HG02588 (cell line): ENCODE measurements around the gene ITGA3.

Experiments used
- ATAC-seq: cut with Tn5 transposase; IDR thresholded peaks from one replicate; pipeline ENCODE4 v1.9.1; 2021; ENCODE audit warnings: mild to moderate bottlenecking, moderate library complexity; ENCODE audit not compliant: unreplicated experiment

Gene ITGA3

DNA sequence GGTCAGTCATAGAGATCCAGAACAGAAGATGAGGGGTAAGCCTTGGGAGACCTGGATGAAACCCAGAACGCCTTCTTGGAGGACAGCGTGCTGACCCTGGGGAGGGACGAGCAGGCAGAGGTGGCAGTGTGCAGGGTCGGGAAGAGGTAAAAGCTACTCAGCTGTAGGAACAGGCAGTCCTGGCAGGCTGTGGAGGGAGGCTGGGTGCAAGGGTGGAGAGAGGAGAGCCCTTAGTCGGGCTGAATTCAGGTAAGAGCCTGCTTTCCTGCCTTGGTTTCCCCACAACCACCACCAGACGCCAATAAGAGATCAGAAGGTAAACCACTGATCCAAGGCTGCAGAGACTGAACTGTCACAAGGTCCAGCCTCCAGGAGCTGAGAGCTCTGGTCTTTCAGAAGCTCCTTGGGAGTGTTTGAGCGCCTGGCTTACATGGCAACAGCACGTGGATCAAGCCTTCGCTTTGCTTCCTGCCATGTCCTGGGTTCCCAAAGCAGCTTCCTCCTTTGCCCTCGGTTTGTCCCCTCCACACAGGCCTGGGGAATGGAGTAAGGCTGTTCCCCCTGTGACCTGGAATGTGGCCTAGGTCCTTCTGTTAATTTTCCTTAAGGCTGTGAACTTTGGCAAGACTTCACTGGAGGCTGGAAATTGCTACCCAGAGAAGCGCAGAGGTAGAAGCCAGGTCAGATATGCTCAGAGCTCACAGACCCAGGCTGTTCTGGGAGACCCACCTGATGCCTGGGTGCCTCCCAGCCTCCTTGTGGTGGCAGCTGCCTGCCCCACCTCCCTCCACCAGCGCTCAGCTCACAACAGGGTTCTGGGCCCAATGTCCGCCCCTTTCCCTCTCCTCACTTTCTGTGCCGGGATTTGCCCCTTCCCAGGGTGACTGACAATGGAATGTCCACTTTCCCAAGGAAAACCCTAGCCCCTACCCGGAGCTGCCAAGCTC, 35.3 kb downstream of the ITGA3 start:
- ATAC-seq, result no peak

DNA sequence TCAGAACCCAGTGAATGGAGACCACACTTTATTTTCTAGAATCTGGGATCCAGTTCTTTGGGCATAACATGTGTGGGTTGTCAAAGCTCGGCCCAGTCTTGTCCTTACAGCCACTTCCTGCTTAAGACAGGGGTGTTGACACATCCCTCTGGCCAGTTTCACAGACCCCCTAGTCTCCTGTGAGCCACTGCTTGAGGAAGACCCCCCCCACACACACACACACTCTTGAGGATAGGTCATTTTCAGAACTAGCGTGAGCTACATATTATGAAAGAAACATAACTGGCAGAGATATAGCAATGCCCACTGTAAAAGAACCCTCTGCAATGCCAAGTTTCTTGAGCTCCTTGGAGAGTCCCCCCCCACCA, 36.0 kb downstream of the ITGA3 start:
- ATAC-seq, result no peak

- no peak for ATAC-seq
These were observed 37.3 kb downstream of the ITGA3 start for GRCh38 chr17:50093246-50093645.

- no peak for ATAC-seq
These were observed 37.9 kb downstream of the ITGA3 start for GRCh38 chr17:50093807-50094206.

GRCh38 chr17:50094243-50094752, 38.4 kb downstream of the ITGA3 start:
- ATAC-seq, result no peak

- peak; percentile 92 for ATAC-seq
These were observed 39.1 kb downstream of the ITGA3 start, which contains the start of gene PDK2 for GRCh38 chr17:50094753-50095619. PDK2 (plus strand) TSS chr17:50095351; CDS start chr17:50095436, 85 bp downstream.

DNA sequence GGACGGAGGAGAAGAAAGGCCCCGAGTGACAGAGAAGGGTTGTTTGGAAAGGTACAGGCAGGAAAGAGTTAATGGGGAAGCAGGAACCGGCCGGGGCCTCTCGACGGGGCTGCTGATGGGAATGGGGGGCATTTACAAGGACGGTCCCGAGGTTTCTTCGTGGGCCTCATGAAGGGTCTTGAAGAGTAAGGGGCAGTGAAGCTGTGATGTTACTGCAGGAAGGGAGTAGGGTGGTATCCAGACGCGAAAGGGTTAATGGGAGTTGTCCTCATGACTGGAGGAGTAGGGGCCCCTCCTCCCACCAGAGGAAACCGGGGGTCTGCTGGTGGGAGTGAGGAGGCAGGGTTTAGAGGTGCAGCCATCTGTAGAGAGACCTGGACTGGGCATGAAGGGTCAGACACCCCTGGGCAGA, 39.7 kb downstream of the ITGA3 start:
- no peak for ATAC-seq

GRCh38 chr17:50096092-50096491, 40.2 kb downstream of the ITGA3 start:
- no peak for ATAC-seq

DNA sequence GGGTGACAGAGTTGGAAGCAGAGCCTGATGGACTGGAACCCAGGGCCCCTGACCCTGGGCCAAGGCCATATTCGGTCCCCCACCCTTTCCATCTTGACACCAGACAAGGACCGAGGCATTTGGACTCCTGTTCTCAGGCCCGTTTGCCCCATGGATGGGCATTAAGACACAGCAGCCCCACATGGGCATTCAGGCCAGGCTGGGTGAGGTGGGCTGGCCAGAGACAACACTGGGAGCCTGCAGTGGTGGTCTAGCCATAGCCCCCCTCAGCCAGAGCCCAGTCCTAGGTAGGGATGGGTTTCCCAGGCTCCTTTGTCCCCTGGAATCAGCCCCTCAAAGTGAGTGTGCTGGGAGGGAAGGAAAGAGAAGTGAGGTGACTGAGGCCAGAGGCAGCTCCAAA, 40.8 kb downstream of the ITGA3 start:
- ATAC-seq, result no peak

DNA sequence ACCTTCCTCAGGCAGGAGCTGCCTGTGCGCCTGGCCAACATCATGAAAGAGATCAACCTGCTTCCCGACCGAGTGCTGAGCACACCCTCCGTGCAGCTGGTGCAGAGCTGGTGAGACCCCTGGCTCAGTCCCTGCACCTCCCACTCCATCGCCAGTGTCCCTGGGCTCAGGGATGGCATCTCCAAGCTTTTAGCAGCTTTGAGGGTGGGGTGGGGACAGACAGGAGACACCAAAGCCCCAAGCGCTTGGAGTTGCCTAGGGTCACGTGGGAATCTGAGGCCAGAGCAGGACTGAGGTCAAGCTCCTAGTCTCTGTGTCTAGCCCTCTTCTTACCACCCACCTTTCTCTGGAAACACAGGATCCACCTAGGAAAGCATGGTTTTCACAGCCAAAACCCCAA, 41.5 kb downstream of the ITGA3 start:
- ATAC-seq, result no peak

DNA sequence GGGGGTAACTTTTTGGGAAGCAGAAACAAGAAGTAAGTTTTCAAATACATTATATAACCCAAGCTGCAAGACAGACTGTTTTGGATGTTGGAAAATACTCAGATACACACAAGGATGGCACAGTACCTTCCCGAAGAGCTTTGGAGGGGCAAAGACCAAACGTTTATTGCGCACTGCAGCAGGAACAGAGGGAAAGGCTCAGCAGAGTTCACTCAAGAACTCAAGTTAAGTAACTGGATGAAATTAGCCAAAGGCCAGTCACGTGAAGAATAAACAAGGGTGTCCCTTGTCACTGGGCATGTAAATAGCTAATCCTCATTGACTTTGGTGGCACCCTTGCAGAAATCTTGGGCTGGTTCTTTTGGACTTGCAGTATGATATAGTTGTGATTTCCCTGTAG, 42.0 kb downstream of the ITGA3 start:
- ATAC-seq, result no peak

- no peak for ATAC-seq
These were observed 42.7 kb downstream of the ITGA3 start for GRCh38 chr17:50098583-50098982.

- ATAC-seq, result no peak
These were observed 43.1 kb downstream of the ITGA3 start for GRCh38 chr17:50099003-50099402.

GRCh38 chr17:50100480-50100883, 44.6 kb downstream of the ITGA3 start:
- no peak for ATAC-seq

DNA sequence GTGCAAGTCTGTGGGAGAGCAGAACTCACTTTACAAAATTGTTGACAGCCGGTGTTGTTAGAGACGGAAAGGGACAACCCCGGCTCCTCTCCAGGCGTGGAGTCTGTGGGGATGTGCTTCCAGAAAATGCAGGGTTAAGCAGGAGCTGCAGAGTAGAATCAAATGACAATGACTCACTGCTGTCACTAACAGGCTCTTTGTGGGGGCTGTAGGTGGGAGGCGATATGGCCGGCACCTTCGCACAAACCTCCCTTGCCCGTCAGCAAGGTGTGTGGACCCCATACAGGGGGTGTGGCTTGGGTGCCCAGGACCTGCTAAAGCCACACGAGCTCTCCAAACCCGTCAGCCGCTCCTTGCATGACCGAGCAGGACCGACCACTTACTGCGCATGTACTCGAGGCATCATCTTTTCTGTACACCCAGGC, 45.0 kb downstream of the ITGA3 start:
- ATAC-seq, result no peak

GRCh38 chr17:50101346-50102163, 45.6 kb downstream of the ITGA3 start:
- ATAC-seq, result no peak

GRCh38 chr17:50102164-50102991, 46.5 kb downstream of the ITGA3 start:
- ATAC-seq, result no peak

GRCh38 chr17:50103252-50103651, 47.3 kb downstream of the ITGA3 start:
- ATAC-seq, result no peak

DNA sequence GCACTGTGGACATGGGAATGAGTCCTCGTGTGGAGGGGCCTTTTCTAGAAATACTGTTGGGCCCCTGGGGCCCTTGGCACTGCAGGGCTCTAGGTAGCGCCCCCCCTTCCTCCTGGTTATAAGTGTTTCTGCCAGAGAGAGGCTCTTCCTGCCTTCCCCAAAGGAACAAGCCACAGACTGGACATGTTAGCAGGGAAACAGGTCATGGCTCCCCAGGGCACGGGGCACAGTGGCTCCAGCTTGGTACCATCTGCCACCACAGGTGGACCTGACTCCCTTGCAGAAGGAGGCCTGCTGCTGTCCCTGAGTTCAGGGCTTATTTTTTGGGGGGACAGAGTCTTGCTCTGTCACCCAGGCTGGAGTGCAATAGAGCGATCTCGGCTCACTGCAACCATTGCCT, 48.0 kb downstream of the ITGA3 start:
- no peak for ATAC-seq

DNA sequence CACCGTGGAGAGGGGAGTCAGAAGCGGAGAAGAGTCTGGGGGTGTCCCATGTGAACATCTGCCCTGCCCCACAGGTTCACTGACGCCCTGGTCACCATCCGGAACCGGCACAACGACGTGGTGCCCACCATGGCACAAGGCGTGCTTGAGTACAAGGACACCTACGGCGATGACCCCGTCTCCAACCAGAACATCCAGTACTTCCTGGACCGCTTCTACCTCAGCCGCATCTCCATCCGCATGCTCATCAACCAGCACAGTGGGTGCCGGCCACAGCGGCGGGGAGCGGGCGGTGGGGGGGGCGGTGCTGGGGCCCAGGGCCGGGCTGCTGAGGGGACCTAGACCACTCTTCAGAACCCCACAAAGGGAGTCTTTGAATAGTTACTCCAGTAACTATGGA, 49.9 kb downstream of the ITGA3 start:
- ATAC-seq, result no peak
